ENCODE data around the gene CEP57.

- TF ChIP-seq, protein P1, sequence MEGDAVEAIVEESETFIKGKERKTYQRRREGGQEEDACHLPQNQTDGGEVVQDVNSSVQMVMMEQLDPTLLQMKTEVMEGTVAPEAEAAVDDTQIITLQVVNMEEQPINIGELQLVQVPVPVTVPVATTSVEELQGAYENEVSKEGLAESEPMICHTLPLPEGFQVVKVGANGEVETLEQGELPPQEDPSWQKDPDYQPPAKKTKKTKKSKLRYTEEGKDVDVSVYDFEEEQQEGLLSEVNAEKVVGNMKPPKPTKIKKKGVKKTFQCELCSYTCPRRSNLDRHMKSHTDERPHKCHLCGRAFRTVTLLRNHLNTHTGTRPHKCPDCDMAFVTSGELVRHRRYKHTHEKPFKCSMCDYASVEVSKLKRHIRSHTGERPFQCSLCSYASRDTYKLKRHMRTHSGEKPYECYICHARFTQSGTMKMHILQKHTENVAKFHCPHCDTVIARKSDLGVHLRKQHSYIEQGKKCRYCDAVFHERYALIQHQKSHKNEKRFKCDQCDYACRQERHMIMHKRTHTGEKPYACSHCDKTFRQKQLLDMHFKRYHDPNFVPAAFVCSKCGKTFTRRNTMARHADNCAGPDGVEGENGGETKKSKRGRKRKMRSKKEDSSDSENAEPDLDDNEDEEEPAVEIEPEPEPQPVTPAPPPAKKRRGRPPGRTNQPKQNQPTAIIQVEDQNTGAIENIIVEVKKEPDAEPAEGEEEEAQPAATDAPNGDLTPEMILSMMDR (optimal IDR thresholded peaks at IDR 0.05 in 1 of 3, IDR thresholded peaks at IDR 0.05 in 1 of 3, conservative IDR thresholded peaks at IDR 0.05 in 1 of 3; ENCODE audit: extremely low read depth in 1 of 3, insufficient read depth in 2 of 3, low read length in 3 of 3): no peak
- TF ChIP-seq EZH2 (IDR thresholded peaks at IDR 0.05; ENCODE audit: low read length): no peak
Observed at GRCh38 chr11:95790123-95790932, at the start of gene CEP57.
